Endothelial cell of umbilical vein (primary cell): ENCODE measurements around the gene PSMB9. TPM values are rescaled to one million over a fixed set of nuclear protein-coding genes. Genes with fewer than 3 reads are reported as not detected.

ENCODE experiments used
- BruUV-seq: library from RNA; stranded (reverse); fragments of 400-500 nt; replicated peaks from 2 replicates; lab custom pipeline; 2021; lab: Mats Ljungman, UMichigan
- CTCF ChIA-PET: fragments of 300-600, 350-600 bp; sonication (Branson Sonifier 250); formaldehyde crosslinking; loops from one replicate; lab custom pipeline; 2021; ENCODE audit warnings: antibody characterized with exemption, inconsistent platforms; lab: Charles Lee
- POLR2A ChIA-PET: fragments of 300-600, 350-600 bp; sonication (Branson Sonifier 250); formaldehyde crosslinking; loops from one replicate; lab custom pipeline; 2021; ENCODE audit warnings: antibody characterized with exemption, inconsistent platforms; lab: Charles Lee
- DNase-seq: peaks from one replicate; pipeline ENCODE4 v3.0.0-alpha.2; 2011; ENCODE audit warnings: low read depth, low spot score
- FAIRE-seq: peaks from 2 replicates; lab custom pipeline; 2011; peaks lifted over from hg19 to GRCh38; lab: Jason Lieb, UNC
- H2AFZ ChIP-seq: 2 replicates; pipeline ENCODE4 v1.6.0; 2012; ENCODE audit warnings: low read depth, low read length, control low read depth, inconsistent platforms
- H3K27ac ChIP-seq: 2 replicates; pipeline ENCODE4 v1.5.1; 2011; ENCODE audit warnings: low read depth, mild to moderate bottlenecking, control low read depth, low read length, moderate library complexity; ENCODE audit not compliant: insufficient read depth
- H3K27me3 ChIP-seq, 2 experiments: 2 replicates each; pipeline versions ENCODE4 v1.6.0 to v1.6.1; 2011; ENCODE audit warnings: low read length in 2 of 2, mixed read lengths in 1 of 2; ENCODE audit not compliant: control insufficient read depth in 2 of 2, insufficient read depth in 2 of 2
- H3K36me3 ChIP-seq, 2 experiments: 2 replicates in 1 of 2; 3 replicates in 1 of 2; pipeline ENCODE4 v1.5.1; 2011; ENCODE audit warnings: low read length in 2 of 2, mild to moderate bottlenecking in 1 of 2, moderate library complexity in 1 of 2; ENCODE audit not compliant: control insufficient read depth in 2 of 2, insufficient read depth in 2 of 2; ENCODE audit errors: extremely low read depth in 1 of 2
- H3K4me1 ChIP-seq: 3 replicates; pipeline ENCODE4 v1.5.1; 2011; ENCODE audit warnings: mild to moderate bottlenecking, low read length; ENCODE audit not compliant: control insufficient read depth, insufficient read depth; ENCODE audit errors: extremely low read depth
- H3K4me2 ChIP-seq: 2 replicates; pipeline ENCODE4 v1.6.1; 2011; ENCODE audit warnings: low read length, control low read depth, mixed read lengths; ENCODE audit not compliant: insufficient read depth
- H3K4me3 ChIP-seq, 3 experiments: fragments of 200-600 bp in 1 of 3; sonication (generic), shearing (Covaris generic) in 1 of 3; replicated peaks in 1 of 3; 2 replicates each; pipeline ENCODE4 v1.5.1; 2011 to 2016; ENCODE audit warnings: control low read depth in 3 of 3, low read length in 3 of 3, mild to moderate bottlenecking in 2 of 3, inconsistent platforms in 1 of 3, low read depth in 1 of 3, moderate library complexity in 1 of 3; ENCODE audit not compliant: insufficient read depth in 1 of 3
- H3K79me2 ChIP-seq: 2 replicates; pipeline ENCODE4 v1.6.0; 2012; ENCODE audit warnings: low read length, inconsistent platforms; ENCODE audit not compliant: control insufficient read depth, insufficient read depth
- H3K9ac ChIP-seq: replicated peaks from 2 replicates; pipeline ENCODE3; 2011; ENCODE audit warnings: low read length, control low read depth; ENCODE audit not compliant: insufficient read depth; ENCODE audit errors: extremely low read depth
- H3K9me1 ChIP-seq: replicated peaks from 3 replicates; pipeline ENCODE4 v1.6.0; 2011; ENCODE audit warnings: mild to moderate bottlenecking, low read length; ENCODE audit not compliant: control insufficient read depth, insufficient read depth; ENCODE audit errors: extremely low read depth
- H3K9me3 ChIP-seq: replicated peaks from 2 replicates; pipeline ENCODE4 v1.5.1; 2012; ENCODE audit warnings: low read length, inconsistent platforms; ENCODE audit not compliant: control insufficient read depth, insufficient read depth
- H4K20me1 ChIP-seq: replicated peaks from 2 replicates; pipeline ENCODE3; 2011; ENCODE audit warnings: mild to moderate bottlenecking, low read length; ENCODE audit not compliant: control insufficient read depth, insufficient read depth; ENCODE audit errors: extremely low read depth
- EZH2 ChIP-seq: IDR thresholded peaks from 2 replicates; pipeline ENCODE4 v1.6.1; 2012; ENCODE audit warnings: borderline replicate concordance, low read depth, mild to moderate bottlenecking, moderate library complexity, low read length, inconsistent platforms; ENCODE audit not compliant: severe bottlenecking
- FOS ChIP-seq: IDR thresholded peaks from 2 replicates; pipeline ENCODE4 v1.6.1; 2011; ENCODE audit warnings: mild to moderate bottlenecking, low read length, moderate library complexity, borderline replicate concordance; ENCODE audit not compliant: insufficient read depth
- JUN ChIP-seq: IDR thresholded peaks from 2 replicates; pipeline ENCODE4 v1.6.1; 2011; ENCODE audit warnings: borderline replicate concordance, low read depth; ENCODE audit not compliant: insufficient read length, insufficient read depth
- POLR2A ChIP-seq: IDR thresholded peaks from 2 replicates; pipeline ENCODE4 v1.6.1; 2012; ENCODE audit warnings: low read depth, mild to moderate bottlenecking, control low read depth, low read length
- POLR2AphosphoS5 ChIP-seq: IDR thresholded peaks from 2 replicates; pipeline ENCODE4 v1.6.1; 2012; ENCODE audit warnings: low read depth, mild to moderate bottlenecking, control low read depth, low read length, moderate library complexity; ENCODE audit not compliant: insufficient read depth
- dilution Hi-C: fragments of 300-500 bp; cut with MboI; formaldehyde crosslinking; loops from one replicate; pipeline ENCODE4 v1.15.0; 2019; ENCODE audit warnings: low sequenced_read_pairs; ENCODE audit not compliant: extremely low pct_ligation_motif_present
- intact Hi-C: fragments of 100-400 bp; cut with micrococcal nuclease; formaldehyde crosslinking; loops from one replicate; pipeline ENCODE4 v1.10.0; 2022
- polyA plus RNA-seq, 4 experiments: library from polyadenylated mRNA; depleted of rRNA in 3 of 4; stranded (reverse) in 3 of 4; unstranded in 1 of 4; fragments of >200 nt; gene quantifications; 2 replicates each; pipeline versions ENCODE4 v1.2.1 to v1.2.3, GENCODE V29; 2011 to 2012; ENCODE audit warnings: missing spikeins in 1 of 4
- total RNA-seq: library from RNA; stranded (reverse); gene quantifications from 2 replicates; pipeline ENCODE4 v1.2.3, GENCODE V29; 2021

PSMB9 gene
- total and polyA plus RNA-seq, 2 donors (not counting 3 experiments of a cell fraction or from before 2014, with no cell fraction given), result 6.3 TPM

DNA sequence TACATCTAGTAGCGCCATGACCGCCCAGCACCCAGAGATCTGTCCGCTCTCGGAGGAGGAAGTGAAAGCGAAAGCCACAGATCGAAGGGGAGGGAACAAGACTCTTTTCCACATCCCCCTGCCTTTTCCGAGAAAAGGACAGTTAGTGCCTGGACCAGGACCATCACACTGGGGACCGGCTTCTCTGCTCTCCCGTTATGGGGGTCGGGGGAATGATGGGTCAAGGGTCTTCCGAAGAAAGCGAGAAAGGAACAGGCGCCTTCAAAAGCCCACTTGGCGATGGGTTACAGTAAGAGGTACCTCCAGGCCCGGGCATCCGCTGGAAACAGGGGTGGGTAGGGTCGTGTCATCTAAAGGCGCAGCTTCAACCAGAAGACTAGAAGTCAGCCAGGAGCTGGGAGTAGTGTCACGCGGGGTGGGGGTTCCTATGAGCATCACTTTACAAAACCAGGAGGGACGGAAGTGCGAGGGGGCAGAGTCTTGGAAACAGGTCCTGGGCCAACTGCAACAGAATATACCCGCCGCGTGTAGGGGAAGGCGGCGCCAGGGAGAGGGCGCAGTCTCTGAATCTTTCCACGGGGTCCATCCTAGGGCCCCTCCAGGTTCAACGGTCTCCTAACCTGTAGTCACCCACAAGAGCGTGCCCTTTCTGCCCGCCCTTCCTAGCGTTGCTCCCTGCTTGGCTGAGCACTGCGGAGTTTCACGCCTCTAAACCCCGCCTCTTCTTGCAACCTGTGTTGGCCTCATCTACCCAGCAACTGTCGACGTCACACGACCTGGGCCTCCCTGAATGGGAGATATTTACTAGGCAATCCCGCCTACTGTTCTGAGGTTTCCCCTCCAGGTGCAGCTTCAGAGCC is 9.8 kb upstream of the PSMB9 start, which contains the start of gene PSMB8:
TSS of gene PSMB8 (minus strand) at position 69 of the 860 bp plus-strand sequence. CDS start at position 18, 51 bp downstream.
- no peaks in the 10 kb centered on the region for H3K36me3 ChIP-seq
- H3K9me3 ChIP-seq, result no peaks in the 10 kb centered on the region
- peak; percentile 99 for FAIRE-seq
- intact Hi-C loops (loop anchor here (1.0 to 5.0 kb wide), 2 partner anchors 9 to 128 kb away; partner anchors contain the start of gene TAP1), dilution Hi-C loops (no loop called here)
- POLR2A ChIA-PET, result interaction anchor here (1.0 kb wide), 1 partner anchor 128 kb away, joined by 3 read pairs; no protein-coding TSS in a partner anchor
- peak; percentile 96 for DNase-seq
- TF ChIP-seq EZH2, result no peak
- TF ChIP-seq JUN, result no peak
- TF ChIP-seq POLR2AphosphoS5, result peak; percentile 22
- TF ChIP-seq POLR2A, result peak; percentile 47
- no peak for TF ChIP-seq FOS
- H2AFZ ChIP-seq, result peak within 1 kb of the TSS; percentile 84
- H3K9ac ChIP-seq, result peak within 1 kb of the TSS; percentile 77
- CTCF ChIA-PET, result interaction anchor here (0.6 to 11.0 kb wide), 5 partner anchors 10 to 145 kb away, joined by 3 to 397 read pairs (median 6); partner anchors contain the start of genes PSMB9 and TAP1
- peak within 1 kb of the TSS; percentile 51 to 77 (median 63) for H3K4me3 ChIP-seq
- peak within 1 kb of the TSS; percentile 41 for H3K27ac ChIP-seq
- H4K20me1 ChIP-seq, result no peaks in the 10 kb centered on the region
- TSS peak; percentile 51 for BruUV-seq
- no peaks in the 10 kb centered on the region for H3K9me1 ChIP-seq
- no peaks in the 10 kb centered on the region for H3K27me3 ChIP-seq
- peak within 1 kb of the TSS; percentile 73 for H3K4me2 ChIP-seq
- peaks cover 5% of the 10 kb centered on the region for H3K4me1 ChIP-seq
- no peaks in the 10 kb centered on the region for H3K79me2 ChIP-seq
